WTC11 (cell line): ENCODE data around the gene FBN3.

Experiments used
- CTCF ChIP-seq: fragments of 200-600 bp; IDR thresholded peaks from 2 replicates; pipeline ENCODE4 v1.8.0; 2022; ENCODE audit warnings: antibody characterized with exemption
- ELF4 ChIP-seq: sonication (generic); formaldehyde crosslinking; IDR thresholded peaks from 2 replicates; pipeline ENCODE4 v1.8.1; 2022; ENCODE audit warnings: low read depth, mild to moderate bottlenecking, moderate library complexity, missing genetic modification reagents
- NR3C1 ChIP-seq: sonication (generic); formaldehyde crosslinking; conservative IDR thresholded peaks from 2 replicates; pipeline ENCODE4 v1.8.1; 2023; ENCODE audit warnings: low read depth, mild to moderate bottlenecking, missing genetic modification reagents
- SP1 ChIP-seq: sonication (generic); formaldehyde crosslinking; conservative IDR thresholded peaks from 2 replicates; pipeline ENCODE4 v1.8.1; 2022; ENCODE audit warnings: missing genetic modification reagents
- USF1 ChIP-seq: sonication (generic); formaldehyde crosslinking; IDR thresholded peaks from 2 replicates; pipeline ENCODE4 v1.8.0; 2022; ENCODE audit warnings: mild to moderate bottlenecking, missing genetic modification reagents
- ZNF232 ChIP-seq: sonication (generic); formaldehyde crosslinking; IDR thresholded peaks from 2 replicates; pipeline ENCODE4 v1.8.0; 2022; ENCODE audit warnings: mild to moderate bottlenecking, missing genetic modification reagents

GRCh38 chr19:8129061-8129618 is 20.3 kb downstream of the FBN3 start:
- TF ChIP-seq NR3C1 (CRISPR knock-in tag) (no peak), CTCF (no peak), ZNF232 (CRISPR knock-in tag) (no peak), SP1 (CRISPR knock-in tag) (no peak), ELF4 (no peak), USF1 (CRISPR knock-in tag) (no peak)
